Gastroesophageal sphincter (tissue), 4 donors: ENCODE data around the gene FAM168B. TPM values are rescaled to one million over a fixed set of nuclear protein-coding genes. Genes with fewer than 3 reads are reported as not detected.
A peak's percentile ranks its signal among the peaks of the same experiment; 100 is the strongest.

ENCODE experiments used
- ATAC-seq: fragments of 150-250 bp; one replicate; pipeline ENCODE4 v1.9.1; 2016; ENCODE audit warnings: mild to moderate bottlenecking, moderate library complexity
- H3K27ac ChIP-seq, 4 donors: fragments of 200-600 bp; sonication (generic) in 3 of 4; 1 replicate in 3 of 4; 2 replicates in 1 of 4; pipeline ENCODE4 v1.5.1; 2016 to 2019
- H3K27me3 ChIP-seq: fragments of 200-600 bp; sonication (generic); one replicate; pipeline ENCODE4 v1.5.1; 2019
- H3K36me3 ChIP-seq, 2 donors: fragments of 200-600 bp; sonication (generic); one replicate each; pipeline ENCODE4 v1.5.1; 2019; ENCODE audit warnings: control low read depth in 1 of 2
- H3K4me1 ChIP-seq, 3 donors: fragments of 200-600 bp; sonication (generic); 1 replicate in 2 of 3; 2 replicates in 1 of 3; pipeline ENCODE4 v1.5.1; 2016 to 2019; ENCODE audit warnings: control low read depth in 2 of 3
- H3K4me3 ChIP-seq, 2 donors: fragments of 200-600 bp; sonication (generic); one replicate each; pipeline ENCODE4 v1.5.1; 2019; ENCODE audit warnings: mild to moderate bottlenecking in 1 of 2, moderate library complexity in 1 of 2
- H3K9me3 ChIP-seq, 3 donors: fragments of 200-600 bp; sonication (generic); one replicate each; pipeline ENCODE4 v1.5.1; 2017 to 2019; ENCODE audit warnings: control low read depth in 2 of 3
- EP300 ChIP-seq: sonication (generic); formaldehyde crosslinking; IDR thresholded peaks from one replicate; pipeline ENCODE4 v1.6.1; 2017; ENCODE audit warnings: antibody characterized with exemption, mild to moderate bottlenecking
- POLR2A ChIP-seq, 2 donors: fragments of 450-650 bp; IDR thresholded peaks; one replicate each; pipeline ENCODE4 v1.6.1; 2017; ENCODE audit warnings: antibody characterized with exemption in 2 of 2, mild to moderate bottlenecking in 2 of 2, moderate library complexity in 1 of 2
- POLR2AphosphoS5 ChIP-seq: sonication (generic); formaldehyde crosslinking; IDR thresholded peaks from one replicate; pipeline ENCODE4 v1.6.1; 2017; ENCODE audit warnings: antibody characterized with exemption
- WGBS, 2 donors: methylation state at CpG; one replicate each; pipeline ENCODE4 v1.1.5; 2018; ENCODE audit warnings: low coverage in 1 of 2; 5-methylcytosine and 5-hydroxymethylcytosine counted together
- total RNA-seq, 4 donors: library from RNA; depleted of rRNA; stranded (reverse); fragments of >200 nt; gene quantifications; one replicate each; pipeline ENCODE4 v1.1.0, GENCODE V29; 2016
- TF ChIP-seq, protein P1 (sequence below), 4 experiments: fragments of 200-600 bp in 2 of 4; fragments of 450-650 bp in 2 of 4; sonication (generic) in 1 of 4; IDR thresholded peaks; one replicate each; pipeline ENCODE4 v1.5.1; 2017 to 2019; ENCODE audit warnings: antibody characterized with exemption in 4 of 4, mild to moderate bottlenecking in 2 of 4, moderate library complexity in 2 of 4

FAM168B gene
- total RNA-seq, 4 donors from 2014 or later: 184 to 244 (median 198) TPM

DNA sequence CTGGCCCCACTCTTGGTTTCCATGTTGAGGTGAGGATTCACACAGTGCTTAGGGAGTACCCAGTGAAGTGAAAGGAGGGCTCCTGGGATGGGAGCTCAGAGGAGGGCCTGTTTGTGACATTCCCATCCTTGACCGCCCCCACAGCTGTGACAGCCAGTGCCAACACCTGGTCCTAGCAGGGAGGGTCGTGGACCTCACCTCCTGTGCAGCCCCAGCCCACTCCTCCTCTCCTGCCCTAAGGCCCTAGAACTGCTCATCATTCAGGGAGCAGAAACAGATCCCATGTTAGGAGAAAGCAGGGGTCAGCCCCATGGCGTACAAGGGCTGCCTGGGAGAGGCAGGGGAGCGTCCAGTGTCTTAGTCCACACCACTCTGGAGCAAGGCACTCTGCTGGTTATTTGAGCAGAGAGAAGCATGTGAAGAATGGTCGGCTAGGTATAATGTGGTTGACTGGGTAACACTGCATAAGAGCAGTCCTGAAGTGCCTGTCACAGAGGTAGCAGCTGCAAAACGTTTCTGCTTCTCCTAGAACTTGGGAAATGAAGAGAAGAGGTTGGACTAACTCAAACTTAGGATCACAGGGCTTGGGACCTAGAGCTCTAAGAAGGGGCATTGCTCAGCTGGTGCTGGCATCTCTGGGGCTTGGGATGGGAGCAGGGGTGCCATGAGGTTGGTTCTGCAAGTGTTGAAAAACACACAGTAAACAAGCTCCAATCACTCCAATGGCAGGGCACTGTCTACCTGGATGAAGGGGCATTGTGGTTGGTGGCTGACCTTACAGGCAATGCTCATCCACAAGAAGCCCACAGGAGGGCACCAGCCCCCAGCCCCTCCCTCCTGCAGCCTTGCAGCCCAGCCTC is 55.6 kb downstream of the FAM168B start:
- Histone ChIP-seq H3K27me3 (peaks cover 10% of the 10 kb centered on the region), H3K27ac (no peak overlapping the region), H3K4me3 (no peak overlapping the region), H3K36me3 (peaks cover 0 to 22% of the 10 kb centered on the region in 2 donors), H3K4me1 (peaks cover 0 to 28% (median 5%) of the 10 kb centered on the region in 3 donors), H3K9me3 (no peaks in the 10 kb centered on the region)
- ATAC-seq: no peak
- TF ChIP-seq EP300 (no peak), POLR2A (IDR thresholded peaks at IDR 0.05) (no peak), POLR2AphosphoS5 (no peak)
- TF ChIP-seq, protein P1, sequence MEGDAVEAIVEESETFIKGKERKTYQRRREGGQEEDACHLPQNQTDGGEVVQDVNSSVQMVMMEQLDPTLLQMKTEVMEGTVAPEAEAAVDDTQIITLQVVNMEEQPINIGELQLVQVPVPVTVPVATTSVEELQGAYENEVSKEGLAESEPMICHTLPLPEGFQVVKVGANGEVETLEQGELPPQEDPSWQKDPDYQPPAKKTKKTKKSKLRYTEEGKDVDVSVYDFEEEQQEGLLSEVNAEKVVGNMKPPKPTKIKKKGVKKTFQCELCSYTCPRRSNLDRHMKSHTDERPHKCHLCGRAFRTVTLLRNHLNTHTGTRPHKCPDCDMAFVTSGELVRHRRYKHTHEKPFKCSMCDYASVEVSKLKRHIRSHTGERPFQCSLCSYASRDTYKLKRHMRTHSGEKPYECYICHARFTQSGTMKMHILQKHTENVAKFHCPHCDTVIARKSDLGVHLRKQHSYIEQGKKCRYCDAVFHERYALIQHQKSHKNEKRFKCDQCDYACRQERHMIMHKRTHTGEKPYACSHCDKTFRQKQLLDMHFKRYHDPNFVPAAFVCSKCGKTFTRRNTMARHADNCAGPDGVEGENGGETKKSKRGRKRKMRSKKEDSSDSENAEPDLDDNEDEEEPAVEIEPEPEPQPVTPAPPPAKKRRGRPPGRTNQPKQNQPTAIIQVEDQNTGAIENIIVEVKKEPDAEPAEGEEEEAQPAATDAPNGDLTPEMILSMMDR (IDR thresholded peaks at IDR 0.05): no peak
- WGBS, 2 donors: 0 to 30% methylated on average over 1 to 2 of the region's 6 CpGs

DNA sequence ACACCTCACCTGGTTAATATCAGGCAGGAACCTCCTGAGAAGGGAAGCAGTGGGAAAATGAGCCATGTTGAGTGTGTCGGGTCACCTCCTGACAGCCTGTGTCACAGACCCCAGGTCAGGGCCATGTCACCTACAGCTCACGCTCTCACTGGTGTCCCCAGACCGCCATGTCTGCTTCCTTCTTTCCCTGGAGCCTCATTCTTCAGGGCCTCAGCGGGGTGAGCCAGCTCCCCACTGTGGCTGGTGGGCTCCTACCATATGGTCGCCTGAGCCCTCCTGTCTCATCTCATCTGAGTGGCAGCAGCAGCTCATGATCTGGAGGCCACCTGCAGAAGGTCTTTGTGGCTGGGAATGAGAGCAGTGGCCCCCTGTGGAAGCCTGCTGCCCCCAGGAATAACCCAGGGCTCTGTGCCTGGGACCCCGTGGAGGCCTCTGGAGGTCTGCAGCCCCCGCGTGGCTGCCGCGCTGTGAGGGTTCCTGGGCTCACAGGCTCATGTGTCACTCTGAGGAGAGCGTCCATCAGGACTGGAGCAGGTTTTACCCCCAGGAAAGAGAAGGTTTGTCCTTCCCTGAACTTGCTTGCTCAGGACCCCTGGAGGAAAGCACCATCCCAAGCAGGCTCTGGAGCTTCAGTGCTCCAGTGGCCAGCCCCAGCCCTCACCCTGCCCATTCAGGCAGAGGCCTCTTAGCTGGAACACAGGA is 56.4 kb downstream of the FAM168B start:
- no peak for ATAC-seq

DNA sequence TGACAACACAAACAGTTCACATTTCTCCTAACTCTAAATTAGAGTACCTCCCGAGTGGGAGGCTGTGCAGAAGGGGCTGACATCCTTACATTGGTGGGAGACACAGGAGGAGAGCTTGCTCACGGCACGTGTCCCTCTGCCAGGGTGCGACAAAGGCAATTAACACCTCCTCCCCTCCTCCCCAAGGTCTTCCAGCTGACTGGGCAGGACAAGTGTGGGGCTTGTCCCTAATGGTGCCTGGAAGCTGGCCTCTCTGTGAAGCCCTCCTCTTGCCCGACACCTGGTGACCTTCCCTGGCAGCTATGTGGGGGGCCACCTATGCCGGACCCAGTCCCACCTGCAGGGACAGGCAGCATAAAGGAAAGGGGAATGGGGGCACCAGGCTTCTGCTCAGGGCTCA is 57.0 kb downstream of the FAM168B start:
- Histone ChIP-seq H3K9me3 (no peaks in the 10 kb centered on the region), H3K4me3 (peak overlapping the region in 1 of 2 donors; percentile 65), H3K36me3 (peaks cover 0 to 12% of the 10 kb centered on the region in 2 donors), H3K27me3 (peaks cover 10% of the 10 kb centered on the region), H3K4me1 (peaks cover 0 to 28% (median 5%) of the 10 kb centered on the region in 3 donors), H3K27ac (no peak overlapping the region)
- TF ChIP-seq, protein P1 (IDR thresholded peaks at IDR 0.05): no peak
- no peak for TF ChIP-seq POLR2AphosphoS5
- no peak for TF ChIP-seq EP300
- no peak for TF ChIP-seq POLR2A (IDR thresholded peaks at IDR 0.05)
- ATAC-seq: no peak
- WGBS, 2 donors: 80% methylated on average over 1 of the region's 6 CpGs; no CpG with 5 or more reads in 1 of the 2 donors

More for the DNA sequence above, 56.4 kb downstream of the FAM168B start:
- WGBS, 2 donors: 100% methylated on average over 1 of the region's 11 CpGs; no CpG with 5 or more reads in 1 of the 2 donors
- H3K4me1 ChIP-seq: peaks cover 0 to 28% (median 5%) of the 10 kb centered on the region in 3 donors
- peaks cover 0 to 18% of the 10 kb centered on the region in 2 donors for H3K36me3 ChIP-seq
- H3K27me3 ChIP-seq: peaks cover 10% of the 10 kb centered on the region
- H3K4me3 ChIP-seq: no peak overlapping the region
- H3K9me3 ChIP-seq: no peaks in the 10 kb centered on the region
- TF ChIP-seq, protein P1 (IDR thresholded peaks at IDR 0.05): no peak
- no peak for TF ChIP-seq POLR2AphosphoS5
- no peak for TF ChIP-seq POLR2A (IDR thresholded peaks at IDR 0.05)
- TF ChIP-seq EP300: no peak
- H3K27ac ChIP-seq: no peak overlapping the region

DNA sequence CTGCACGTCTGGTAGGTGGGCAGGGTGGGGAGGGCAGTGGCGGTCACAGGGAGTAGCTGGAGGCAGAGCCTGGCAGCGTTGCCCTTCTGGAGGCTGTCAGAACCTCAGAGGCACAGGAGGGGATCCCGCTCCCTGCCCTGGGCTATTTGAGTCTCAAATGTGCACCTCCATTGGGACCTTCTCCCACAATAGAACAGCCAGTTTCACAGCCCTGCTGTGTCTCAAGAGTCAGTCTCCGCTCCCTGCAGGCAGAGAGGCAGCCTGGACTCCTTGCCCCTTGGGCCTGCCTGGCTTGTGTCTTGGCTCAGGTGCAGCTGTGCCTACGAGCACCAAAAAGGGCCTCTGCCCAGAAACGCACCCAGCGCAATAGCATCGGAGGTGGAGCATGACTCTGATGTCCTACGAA is 57.4 kb downstream of the FAM168B start:
- H3K4me3 ChIP-seq: peak overlapping the region; percentile 46 to 65

More for the DNA sequence above, 57.4 kb downstream of the FAM168B start:
- WGBS, 2 donors: no CpG with 5 or more reads among the region's 10 CpGs
- peaks cover 0 to 28% (median 5%) of the 10 kb centered on the region in 3 donors for H3K4me1 ChIP-seq
- peak overlapping the region in 3 of 4 donors; percentile 13 to 52 (median 51) for H3K27ac ChIP-seq
- peaks cover 0 to 8% of the 10 kb centered on the region in 2 donors for H3K36me3 ChIP-seq
- ATAC-seq: no peak
- TF ChIP-seq, protein P1 (IDR thresholded peaks at IDR 0.05): no peak
- TF ChIP-seq EP300: no peak
- TF ChIP-seq POLR2A (IDR thresholded peaks at IDR 0.05): no peak
- TF ChIP-seq POLR2AphosphoS5: no peak
- no peaks in the 10 kb centered on the region for H3K9me3 ChIP-seq
- peaks cover 10% of the 10 kb centered on the region for H3K27me3 ChIP-seq
